Colonic mucosa (tissue), 4 donors: Measurements from ENCODE around the gene CRK. TPM values are rescaled to one million over a fixed set of nuclear protein-coding genes. Genes with fewer than 3 reads are reported as not detected.

ENCODE experiments used
- DNase-seq: peaks from one replicate; pipeline ENCODE4 v3.0.0-alpha.2; 2020
- H3K27ac ChIP-seq: fragments of 200-600 bp; one replicate; pipeline ENCODE4 v1.8.0; 2021
- H3K27me3 ChIP-seq: fragments of 200-600 bp; one replicate; pipeline ENCODE4 v1.8.0; 2021
- H3K36me3 ChIP-seq: fragments of 200-600 bp; one replicate; pipeline ENCODE4 v1.8.0; 2021
- H3K4me1 ChIP-seq: fragments of 200-600 bp; one replicate; pipeline ENCODE4 v1.8.0; 2021; ENCODE audit warnings: mild to moderate bottlenecking
- H3K4me3 ChIP-seq: fragments of 200-600 bp; one replicate; pipeline ENCODE4 v1.8.0; 2021
- H3K9ac ChIP-seq, 2 donors: one replicate each; pipeline ENCODE4 v1.7.0; 2013; ENCODE audit warnings: control low read depth in 2 of 2, low read depth in 2 of 2, low read length in 2 of 2
- H3K9me3 ChIP-seq: fragments of 200-600 bp; one replicate; pipeline ENCODE4 v1.8.0; 2021
- intact Hi-C: fragments of 100-400 bp; cut with DNase I; formaldehyde crosslinking; loops from one replicate; pipeline ENCODE4 v1.14.1; 2022
- total RNA-seq, 2 donors: library from RNA; stranded (reverse); fragmentation: NEBNext Ultra II Directional in 1 of 2; extraction: Animal tissue kit (Norgen Biotek cat#: 25700) in 1 of 2; gene quantifications; one replicate each; pipeline ENCODE4 v1.2.1, GENCODE V29; 2021
- TF ChIP-seq, protein P1 (sequence below): fragments of 200-600 bp; IDR thresholded peaks from one replicate; pipeline ENCODE4 v1.8.0; 2022; ENCODE audit warnings: antibody characterized with exemption, mild to moderate bottlenecking
- donor health status: healthy.
- donor health status: DM: no; HTN: no; CAD: no.
- donor health status: DM: no; HTN: no; CAD: no.

The CRK gene
- total RNA-seq, 2 donors from 2014 or later, result 74.5 to 82.0 TPM

DNA sequence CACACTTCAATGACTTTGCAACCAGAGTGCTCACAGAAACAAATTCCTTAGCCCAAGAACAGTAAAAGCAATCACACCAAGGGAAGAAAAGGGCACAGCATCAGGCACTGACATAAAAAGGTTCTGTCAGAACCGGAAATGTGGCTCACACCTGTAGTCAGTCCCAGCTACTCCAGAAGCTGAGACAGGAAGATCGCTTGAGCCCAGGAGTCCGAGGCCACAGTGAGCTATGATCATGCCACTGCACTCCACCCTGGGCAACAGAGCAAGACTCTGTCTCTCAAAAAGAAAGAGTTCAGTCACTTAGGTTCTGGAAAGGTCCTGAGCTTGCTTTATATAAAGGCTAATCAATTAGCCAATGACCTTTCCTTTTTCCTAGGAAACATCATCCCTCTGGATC is 78.7 kb downstream of the CRK start:
- H3K27ac ChIP-seq, result peak overlapping the region; percentile 14
- no peaks in the 10 kb centered on the region for H3K9me3 ChIP-seq
- no peaks in the 10 kb centered on the region for H3K36me3 ChIP-seq
- no peak for DNase-seq
- intact Hi-C loops, result no loop called here
- TF ChIP-seq, protein P1, sequence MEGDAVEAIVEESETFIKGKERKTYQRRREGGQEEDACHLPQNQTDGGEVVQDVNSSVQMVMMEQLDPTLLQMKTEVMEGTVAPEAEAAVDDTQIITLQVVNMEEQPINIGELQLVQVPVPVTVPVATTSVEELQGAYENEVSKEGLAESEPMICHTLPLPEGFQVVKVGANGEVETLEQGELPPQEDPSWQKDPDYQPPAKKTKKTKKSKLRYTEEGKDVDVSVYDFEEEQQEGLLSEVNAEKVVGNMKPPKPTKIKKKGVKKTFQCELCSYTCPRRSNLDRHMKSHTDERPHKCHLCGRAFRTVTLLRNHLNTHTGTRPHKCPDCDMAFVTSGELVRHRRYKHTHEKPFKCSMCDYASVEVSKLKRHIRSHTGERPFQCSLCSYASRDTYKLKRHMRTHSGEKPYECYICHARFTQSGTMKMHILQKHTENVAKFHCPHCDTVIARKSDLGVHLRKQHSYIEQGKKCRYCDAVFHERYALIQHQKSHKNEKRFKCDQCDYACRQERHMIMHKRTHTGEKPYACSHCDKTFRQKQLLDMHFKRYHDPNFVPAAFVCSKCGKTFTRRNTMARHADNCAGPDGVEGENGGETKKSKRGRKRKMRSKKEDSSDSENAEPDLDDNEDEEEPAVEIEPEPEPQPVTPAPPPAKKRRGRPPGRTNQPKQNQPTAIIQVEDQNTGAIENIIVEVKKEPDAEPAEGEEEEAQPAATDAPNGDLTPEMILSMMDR, result no peak
- H3K27me3 ChIP-seq, result no peaks in the 10 kb centered on the region
- H3K4me1 ChIP-seq, result peaks cover 28% of the 10 kb centered on the region
- no peak overlapping the region for H3K4me3 ChIP-seq
- H3K9ac ChIP-seq, result no peak overlapping the region

DNA sequence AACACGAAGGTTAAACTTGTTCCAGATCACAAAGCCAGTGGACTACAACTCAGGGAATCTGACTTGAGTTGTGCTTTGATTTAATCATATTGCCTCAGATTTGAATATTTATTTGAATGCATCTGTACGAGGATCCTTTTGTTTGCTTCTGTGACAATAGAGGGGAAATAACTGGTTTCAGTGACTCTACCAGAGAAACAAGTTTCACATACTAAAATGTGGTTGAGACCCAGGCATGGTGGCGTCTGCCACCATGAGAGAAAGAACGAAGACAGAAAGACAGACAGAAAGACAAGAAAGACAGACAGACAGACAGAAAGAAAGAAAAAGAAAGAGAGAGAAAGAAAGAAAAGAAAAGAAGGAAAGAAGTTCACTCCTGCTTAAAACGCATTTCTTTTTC is 80.0 kb downstream of the CRK start:
- no peak overlapping the region for H3K9ac ChIP-seq
- intact Hi-C loops, result no loop called here
- no peak for DNase-seq
- H3K4me1 ChIP-seq, result peaks cover 25% of the 10 kb centered on the region
- TF ChIP-seq, protein P1, result no peak
- H3K9me3 ChIP-seq, result no peaks in the 10 kb centered on the region
- no peaks in the 10 kb centered on the region for H3K27me3 ChIP-seq
- H3K36me3 ChIP-seq, result no peaks in the 10 kb centered on the region
- no peak overlapping the region for H3K4me3 ChIP-seq
- H3K27ac ChIP-seq, result no peak overlapping the region

DNA sequence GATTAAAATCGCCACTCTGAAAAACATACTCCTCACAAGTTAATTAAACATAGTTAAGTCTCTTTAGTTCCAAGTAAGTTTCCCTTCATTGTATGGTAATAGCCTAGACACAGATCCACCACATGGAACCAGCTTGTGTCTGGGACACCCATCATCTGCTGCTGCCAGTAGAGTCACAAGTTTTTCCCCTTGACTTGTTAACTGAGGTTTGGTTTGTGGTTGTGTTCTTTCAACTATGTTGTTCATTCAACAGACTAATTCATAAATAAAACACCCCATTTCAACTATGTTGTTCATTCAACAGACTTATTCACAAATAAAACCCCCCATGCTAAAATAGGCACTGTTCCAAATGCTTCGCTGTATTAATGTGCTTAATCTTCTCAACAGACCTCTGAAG is 80.4 kb downstream of the CRK start:
- Histone ChIP-seq H3K27ac (no peak overlapping the region), H3K27me3 (no peaks in the 10 kb centered on the region), H3K9me3 (no peaks in the 10 kb centered on the region), H3K4me3 (no peak overlapping the region), H3K4me1 (peaks cover 20% of the 10 kb centered on the region), H3K36me3 (no peaks in the 10 kb centered on the region), H3K9ac (no peak overlapping the region)
- intact Hi-C loops, result no loop called here
- TF ChIP-seq, protein P1, result no peak
- no peak for DNase-seq

DNA sequence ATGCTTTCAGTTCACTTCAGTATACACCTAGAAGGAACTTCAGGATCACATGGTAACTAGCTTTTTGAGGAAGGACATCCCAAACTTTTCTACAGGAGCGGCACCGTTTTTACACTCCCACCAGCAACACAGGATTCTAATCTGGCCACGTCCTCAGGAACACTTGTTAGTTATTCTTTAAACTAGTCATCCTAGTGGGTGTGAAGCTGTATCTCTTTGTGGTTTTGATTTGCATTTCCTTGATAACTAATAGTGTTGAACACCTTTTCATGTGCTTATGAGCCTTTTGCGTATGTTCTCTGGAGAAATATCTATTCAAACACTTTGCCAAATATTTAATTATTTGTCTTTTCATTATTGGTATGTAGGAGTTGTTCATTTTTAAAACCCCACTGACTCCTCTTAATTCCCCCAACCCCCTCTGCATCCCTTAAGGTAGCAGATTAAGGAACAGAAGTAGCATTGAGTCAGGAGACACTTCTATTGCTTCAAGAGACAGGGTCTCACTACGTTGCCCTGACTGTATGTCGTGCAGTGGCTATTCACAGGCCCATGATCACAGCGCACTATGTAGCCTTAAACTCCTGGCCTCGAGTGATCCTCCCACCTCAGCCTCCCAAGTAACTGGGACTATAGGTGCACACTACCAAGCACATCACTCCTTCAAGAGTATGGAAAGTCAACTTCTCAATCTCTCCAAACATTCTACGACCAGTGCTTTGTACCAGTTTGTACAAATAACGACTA is 81.4 kb downstream of the CRK start:
- no peak for DNase-seq
- H3K27me3 ChIP-seq, result no peaks in the 10 kb centered on the region
- H3K4me1 ChIP-seq, result peaks cover 20% of the 10 kb centered on the region
- no peaks in the 10 kb centered on the region for H3K9me3 ChIP-seq
- no peak overlapping the region for H3K27ac ChIP-seq
- TF ChIP-seq, protein P1, result no peak
- no peak overlapping the region for H3K4me3 ChIP-seq
- no peaks in the 10 kb centered on the region for H3K36me3 ChIP-seq
- intact Hi-C loops, result no loop called here
- peak overlapping the region in 1 of 2 donors; percentile 46 for H3K9ac ChIP-seq

DNA sequence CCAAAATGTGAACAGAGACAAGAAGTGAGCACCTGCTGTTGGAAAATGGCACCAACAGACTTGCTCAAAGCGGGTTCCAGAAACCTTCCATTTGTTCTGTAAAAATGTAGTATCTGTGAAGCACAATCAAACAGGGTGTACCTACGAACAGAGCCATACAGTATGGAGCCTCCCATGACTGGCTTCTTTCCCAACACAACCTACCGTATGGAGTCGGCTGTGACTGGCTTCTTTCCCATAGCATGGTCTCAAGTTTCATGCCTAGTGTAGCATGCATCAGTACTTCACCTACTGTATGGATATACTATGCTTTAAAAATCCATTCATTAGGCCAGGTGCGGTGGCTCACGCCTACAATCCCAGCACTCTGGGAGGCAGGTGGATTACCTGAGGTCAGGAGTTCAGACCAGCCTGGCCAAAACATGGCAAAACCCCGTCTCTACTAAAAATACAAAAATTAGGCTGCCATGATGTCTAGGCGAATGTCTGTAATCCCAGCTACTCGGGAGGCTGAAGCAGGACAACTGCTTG is 82.3 kb downstream of the CRK start:
- TF ChIP-seq, protein P1, result no peak
- Histone ChIP-seq H3K9me3 (no peaks in the 10 kb centered on the region), H3K27ac (no peak overlapping the region), H3K27me3 (no peaks in the 10 kb centered on the region), H3K4me1 (peaks cover 14% of the 10 kb centered on the region), H3K36me3 (no peaks in the 10 kb centered on the region), H3K9ac (no peak overlapping the region), H3K4me3 (no peak overlapping the region)
- no peak for DNase-seq
- intact Hi-C loops, result no loop called here
